Glomerular endothelial cell (primary cell): ENCODE data around the gene SPP1. TPM values are rescaled to one million over a fixed set of nuclear protein-coding genes. Genes with fewer than 3 reads are reported as not detected.

Source experiments
- DNase-seq: peaks from one replicate; pipeline ENCODE4 v3.0.0-alpha.2; 2011; ENCODE audit warnings: low read depth, low spot score; ENCODE audit errors: extremely low read depth
- total RNA-seq: library from RNA; depleted of rRNA; stranded (reverse); fragments of >200 nt; gene quantifications from 2 replicates; pipeline ENCODE4 v1.2.3, GENCODE V29; 2015

SPP1 gene
- total RNA-seq, 1 donor from 2014 or later: 6.7 TPM

DNA sequence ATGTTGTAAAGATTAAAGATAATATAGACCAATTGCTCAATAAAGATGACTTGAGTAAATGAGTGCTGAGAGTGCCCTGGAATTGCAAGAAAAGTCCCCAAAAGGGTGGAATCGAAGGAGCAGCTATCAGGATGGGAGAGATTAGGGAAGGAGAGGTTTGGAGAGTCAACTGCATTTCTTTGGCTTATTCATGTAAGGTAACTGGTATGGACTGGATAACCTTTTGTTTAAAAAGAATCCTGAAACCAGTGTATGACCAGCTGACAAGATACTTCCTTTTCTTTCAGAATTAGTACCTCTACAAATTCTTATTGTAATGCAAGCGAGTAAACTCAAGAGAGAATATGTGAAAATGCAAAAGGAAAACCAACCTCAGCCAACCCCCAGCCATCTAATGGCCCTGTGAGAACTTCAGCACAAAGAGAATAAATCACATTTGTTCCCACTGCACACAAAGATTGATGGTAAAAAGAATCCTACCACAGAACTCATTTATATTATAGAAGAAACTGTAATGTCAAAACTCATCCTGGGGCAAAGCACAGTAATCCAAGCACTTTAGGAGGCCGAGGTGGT, 24.5 kb upstream of the SPP1 start:
- no peak for DNase-seq

DNA sequence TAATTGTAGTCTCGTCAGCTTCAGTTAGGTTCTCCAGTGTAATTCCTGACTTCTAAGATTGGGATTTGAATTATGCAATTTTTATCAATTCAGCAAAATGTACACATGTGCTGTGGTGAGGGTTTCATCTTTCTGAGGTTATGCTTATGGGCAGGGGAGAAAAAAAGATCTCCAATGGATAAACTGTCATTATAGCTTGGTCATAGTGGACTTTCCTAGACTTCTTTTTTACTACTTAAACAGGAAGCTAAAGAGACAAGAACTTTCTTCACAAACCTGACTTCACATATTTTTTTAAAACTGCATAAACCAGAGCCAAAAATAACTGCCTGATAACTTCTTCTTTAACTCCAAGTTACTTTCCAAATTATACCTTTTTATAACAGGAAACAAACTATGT, 21.7 kb upstream of the SPP1 start:
- DNase-seq: no peak

DNA sequence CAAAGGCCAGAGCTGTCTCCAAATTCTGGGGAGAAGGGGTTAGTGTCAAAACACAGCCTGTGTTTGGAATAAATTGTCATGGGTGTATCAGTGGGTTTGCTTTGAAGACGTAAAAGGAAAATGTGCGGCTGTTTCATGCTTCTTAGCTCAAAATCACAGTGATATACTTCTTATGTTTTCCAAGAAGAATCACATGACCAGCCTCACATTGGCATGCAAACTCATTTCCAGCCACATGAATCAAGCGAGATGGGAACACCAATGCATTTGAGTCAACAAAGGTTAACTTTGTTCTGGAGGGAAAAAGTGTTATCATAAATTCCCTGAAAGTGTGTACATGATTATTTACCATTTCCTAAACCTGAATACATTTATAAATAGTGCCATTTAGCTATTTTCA, 19.0 kb upstream of the SPP1 start:
- no peak for DNase-seq

- DNase-seq: no peak
Observed at GRCh38 chr4:87957061-87957460, 18.5 kb upstream of the SPP1 start.

DNA sequence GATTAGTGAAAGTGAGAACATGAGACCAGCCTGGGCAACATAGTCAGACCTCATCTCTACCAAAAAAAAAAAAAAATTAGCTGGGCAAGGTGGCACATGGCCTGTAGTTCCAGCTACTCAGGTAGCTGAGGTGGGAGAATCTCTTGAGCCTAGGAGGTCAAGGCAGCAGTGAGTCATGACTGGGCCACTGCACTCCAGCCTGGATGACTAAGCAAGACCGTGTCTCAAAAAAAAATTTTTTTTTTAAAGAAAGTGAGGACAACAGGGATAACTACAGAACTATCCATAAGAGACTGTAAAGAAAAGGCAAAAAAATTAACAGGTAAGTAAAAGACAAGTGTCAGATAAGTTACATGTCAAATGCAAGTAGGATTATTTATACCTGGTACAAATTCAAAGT, 13.5 kb upstream of the SPP1 start:
- DNase-seq: no peak

DNA sequence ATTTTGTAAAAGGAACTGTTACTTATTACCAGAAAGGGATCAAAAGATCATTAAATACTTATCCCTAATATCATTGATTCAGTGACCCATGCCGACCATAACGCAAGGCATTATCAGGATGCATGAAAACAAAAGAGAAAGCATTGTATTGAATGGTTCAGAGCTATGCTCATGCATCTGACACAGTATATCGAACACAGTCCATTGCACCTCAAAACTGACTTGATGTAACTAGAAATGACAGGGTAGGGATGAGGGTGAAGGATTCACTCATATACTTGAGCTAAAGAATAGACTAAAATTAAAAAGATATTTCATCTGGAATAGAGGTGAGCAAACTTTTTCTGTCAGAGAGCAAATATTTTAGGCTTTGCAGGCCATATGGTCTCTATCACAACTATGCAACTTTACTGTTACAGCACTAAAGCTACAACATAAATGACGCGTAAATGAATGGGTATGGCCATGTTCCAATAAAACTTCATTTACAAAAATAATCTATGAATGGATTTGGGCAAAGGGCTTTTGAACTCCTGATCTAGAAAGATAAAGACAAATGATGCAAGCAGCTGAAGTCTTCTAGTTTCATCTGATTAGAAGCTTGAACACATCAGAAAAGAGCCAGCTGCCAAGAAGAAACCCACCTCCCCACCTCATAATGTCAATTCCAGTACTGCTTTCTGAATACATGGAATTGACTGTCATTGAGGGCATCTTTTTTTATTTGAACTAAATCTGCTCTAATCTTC, 12.9 kb upstream of the SPP1 start:
- DNase-seq: no peak

- no peak for DNase-seq
Observed at GRCh38 chr4:87965501-87965975, 10.0 kb upstream of the SPP1 start.

DNA sequence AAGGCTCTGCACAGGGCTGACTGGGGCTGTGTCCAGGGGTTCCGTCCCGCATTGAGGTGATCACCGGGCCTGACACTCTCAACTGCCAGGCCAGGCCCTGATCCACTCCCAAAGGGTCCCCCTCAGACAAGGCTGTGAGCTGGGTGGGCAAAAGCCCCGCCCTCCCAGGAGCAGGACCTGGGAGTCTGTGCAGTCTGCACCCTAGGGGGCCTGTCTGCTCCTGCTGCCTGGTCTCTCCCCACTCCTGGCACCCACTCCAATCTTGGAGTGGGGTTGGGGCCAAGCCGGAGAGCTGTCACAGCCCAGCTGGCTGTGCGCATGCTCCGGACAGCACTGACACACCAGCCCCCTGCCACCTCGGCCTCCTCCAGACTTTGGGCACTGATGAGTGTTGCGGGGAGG, 9.4 kb upstream of the SPP1 start:
- DNase-seq: no peak

- DNase-seq: no peak
Observed at GRCh38 chr4:87967193-87967592, 8.3 kb upstream of the SPP1 start.

GRCh38 chr4:87970121-87970520, 5.4 kb upstream of the SPP1 start:
- no peak for DNase-seq

DNA sequence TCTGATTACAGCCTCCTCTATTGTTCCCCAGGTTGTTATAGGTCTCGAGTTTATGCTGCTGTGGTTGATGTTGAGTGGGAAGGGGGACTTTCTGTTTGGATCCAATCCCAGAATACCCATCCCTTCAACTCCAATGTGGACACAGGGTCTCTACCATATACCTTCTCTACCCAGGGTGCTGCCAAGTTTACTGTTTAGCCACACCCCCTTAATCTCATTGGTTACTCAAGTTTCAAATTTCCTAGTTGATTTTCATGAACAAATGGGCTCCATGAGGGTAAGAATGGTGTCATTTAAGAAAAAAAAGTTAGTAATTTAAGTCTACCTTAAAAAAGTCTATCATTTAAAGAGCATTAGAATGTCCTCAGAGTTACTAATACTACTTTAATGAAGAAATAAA, 3.6 kb upstream of the SPP1 start:
- no peak for DNase-seq

DNA sequence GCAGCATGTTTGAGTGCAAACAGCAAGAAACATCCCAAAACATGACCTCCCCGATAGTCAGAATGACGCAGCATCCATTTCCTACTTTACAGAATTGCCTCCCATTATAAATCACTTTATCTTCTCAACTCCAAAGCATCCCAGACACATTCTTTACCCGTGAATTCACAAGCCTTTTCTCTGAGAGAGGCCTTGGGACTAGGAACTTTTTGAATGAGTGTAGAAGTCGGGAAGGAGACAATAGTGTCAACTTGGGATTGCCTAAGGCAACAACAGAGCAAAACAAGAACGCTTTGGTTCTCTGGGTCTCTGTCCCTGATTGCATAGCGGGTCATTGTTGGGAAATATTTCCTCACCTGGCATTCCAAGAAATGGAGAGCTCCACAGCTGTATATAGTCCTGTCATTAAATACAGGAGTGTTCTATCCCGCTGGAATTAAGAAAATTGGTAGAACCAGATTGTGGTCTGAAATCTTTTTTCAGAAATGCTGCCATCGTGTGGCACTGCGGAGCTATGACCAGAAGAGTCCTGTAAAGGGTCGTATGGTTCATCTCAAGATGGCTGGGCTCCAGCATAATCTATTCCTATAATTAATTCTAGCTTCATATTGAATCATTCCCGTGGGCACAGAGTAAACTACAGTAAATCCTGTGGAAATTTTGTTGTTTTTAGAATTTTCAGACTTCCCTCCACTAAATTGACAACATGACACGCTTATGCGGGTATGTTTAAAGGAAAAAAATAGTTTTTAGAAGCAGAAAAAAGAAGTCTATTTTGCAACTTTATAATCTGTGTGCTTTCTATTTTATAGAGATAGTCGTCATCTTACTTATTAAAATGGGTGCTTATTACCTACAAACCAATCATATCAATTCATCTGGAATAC, 2.0 kb upstream of the SPP1 start:
- DNase-seq: peak; percentile 64

DNA sequence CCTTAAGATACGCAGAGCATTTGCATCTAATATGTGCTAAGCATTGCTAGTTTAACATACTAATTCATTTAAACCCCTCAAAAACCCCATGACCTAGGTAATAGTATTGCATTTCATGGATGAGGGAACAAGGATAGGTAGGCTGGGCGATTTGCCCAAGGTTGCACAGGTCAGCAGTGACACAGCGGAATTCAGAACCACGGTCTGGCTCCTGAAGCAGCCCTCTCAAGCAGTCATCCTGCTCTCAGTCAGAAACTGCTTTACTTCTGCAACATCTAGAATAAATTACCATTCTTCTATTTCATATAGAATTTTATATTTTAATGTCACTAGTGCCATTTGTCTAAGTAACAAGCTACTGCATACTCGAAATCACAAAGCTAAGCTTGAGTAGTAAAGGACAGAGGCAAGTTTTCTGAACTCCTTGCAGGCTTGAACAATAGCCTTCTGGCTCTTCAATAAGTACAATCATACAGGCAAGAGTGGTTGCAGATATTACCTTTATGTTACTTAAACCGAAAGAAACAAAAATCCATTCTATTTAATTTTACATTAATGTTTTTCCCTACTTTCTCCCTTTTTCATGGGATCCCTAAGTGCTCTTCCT, 555 bp upstream of the SPP1 start:
- no peak for DNase-seq

DNA sequence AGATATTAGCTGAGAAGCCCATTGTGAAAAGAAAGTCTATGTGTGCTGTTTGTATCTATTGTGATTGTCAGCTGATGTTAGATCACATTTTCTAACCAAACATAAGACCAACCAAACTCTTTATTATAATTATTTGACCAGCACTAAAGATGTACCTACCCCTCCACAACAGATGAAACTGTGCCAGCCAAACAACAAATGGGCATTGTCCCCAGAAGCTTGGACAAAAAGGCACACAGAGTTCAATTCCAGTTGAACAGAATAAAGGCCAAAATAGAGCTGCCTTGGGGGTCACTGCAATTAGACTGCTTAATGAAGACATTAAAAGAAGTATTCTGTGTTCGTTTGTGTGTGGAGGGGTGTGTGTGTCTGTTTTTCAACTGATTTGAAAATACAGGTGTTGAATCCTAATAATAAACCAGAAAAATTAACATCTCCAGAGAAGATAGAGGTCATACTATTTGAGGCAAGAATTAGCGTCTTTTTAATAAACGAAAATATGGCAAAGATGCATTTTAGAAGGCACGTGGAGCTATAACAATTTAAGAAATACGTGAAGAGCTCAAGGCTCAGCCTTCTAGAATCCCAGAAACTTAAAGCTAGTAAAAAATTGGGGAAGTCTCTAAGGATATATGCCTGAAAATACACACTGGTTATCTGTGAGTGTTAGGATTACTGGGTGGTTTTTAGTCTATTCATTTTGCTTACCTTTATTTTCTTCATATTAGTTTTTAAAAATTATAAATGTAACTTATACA, 2.2 kb downstream of the SPP1 start:
- DNase-seq: no peak

- DNase-seq: no peak
Observed at GRCh38 chr4:87978681-87979080, 3.2 kb downstream of the SPP1 start.

DNA sequence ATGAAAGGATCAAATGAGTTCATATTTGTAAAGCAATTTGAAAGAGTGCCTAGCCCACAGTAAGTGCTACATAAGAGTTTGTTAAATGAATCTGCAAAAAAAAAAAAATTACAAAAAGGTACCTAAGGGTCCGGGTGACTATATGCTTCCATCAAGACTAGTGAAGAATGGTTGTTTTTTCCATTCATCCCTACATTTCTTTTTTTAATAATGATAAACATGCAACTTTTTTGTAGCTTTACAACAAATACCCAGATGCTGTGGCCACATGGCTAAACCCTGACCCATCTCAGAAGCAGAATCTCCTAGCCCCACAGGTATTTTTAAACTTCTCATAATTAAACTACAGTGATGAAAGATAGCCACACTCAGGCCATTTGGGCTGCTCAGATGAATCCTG, 4.3 kb downstream of the SPP1 start:
- no peak for DNase-seq

- no peak for DNase-seq
Observed at GRCh38 chr4:87981486-87981885, 6.0 kb downstream of the SPP1 start.

DNA sequence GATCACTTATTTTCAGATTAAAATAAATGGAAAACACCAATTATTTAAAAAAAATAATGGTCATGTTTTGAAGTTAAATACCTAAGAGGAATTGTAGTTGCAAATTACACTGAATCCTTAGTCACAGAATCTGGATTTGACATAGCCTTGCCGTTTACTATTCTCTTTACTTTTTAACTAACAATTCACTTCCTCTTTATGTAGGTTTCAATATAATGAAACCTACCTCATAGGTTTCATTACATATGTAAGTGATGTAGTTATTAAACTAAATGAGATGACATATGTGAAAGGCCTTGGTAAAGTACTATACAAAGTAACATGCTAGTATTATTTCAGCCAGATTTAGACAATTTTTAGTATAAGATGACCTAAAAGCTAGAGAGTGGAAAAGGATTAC, 6.5 kb downstream of the SPP1 start:
- no peak for DNase-seq

- no peak for DNase-seq
Observed at GRCh38 chr4:87982446-87983010, 7.0 kb downstream of the SPP1 start.

DNA sequence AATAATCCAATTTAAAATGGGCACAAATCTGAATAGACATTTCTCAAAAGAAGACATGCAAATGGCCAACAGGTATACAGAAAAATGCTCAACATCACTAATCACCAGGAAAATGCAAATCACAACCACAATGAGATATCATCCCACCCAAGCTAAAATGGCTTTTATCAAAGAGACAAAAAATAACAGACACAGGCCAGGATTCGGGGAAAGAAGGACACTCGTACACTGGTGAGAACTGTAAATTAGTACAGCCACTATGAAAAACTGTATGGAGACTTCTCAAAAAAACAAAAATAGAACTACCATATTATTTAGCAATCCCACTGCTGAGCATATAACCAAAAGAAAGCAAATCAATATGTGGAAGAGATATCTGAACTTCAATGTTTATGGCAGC, 8.5 kb downstream of the SPP1 start:
- no peak for DNase-seq
